B cell (primary cell): Measurements from ENCODE around the gene PRKRIP1. TPM values are rescaled to one million over a fixed set of nuclear protein-coding genes. Genes with fewer than 3 reads are reported as not detected.
A peak's percentile ranks its signal among the peaks of the same experiment; 100 is the strongest.

Experiments used
- ATAC-seq: fragments of 200-7000 bp; cut with Tn5 transposase; one replicate; pipeline ENCODE4 v1.10.0; 2021; ENCODE audit warnings: low read depth, mild to moderate bottlenecking, moderate number of reproducible peaks, moderate library complexity
- CTCF ChIA-PET: fragments of 350-600 bp; sonication (Branson Sonifier 250); formaldehyde crosslinking; loops from one replicate; lab custom pipeline; 2021; ENCODE audit warnings: antibody characterized with exemption, inconsistent platforms; lab: Charles Lee
- POLR2A ChIA-PET: fragments of 350-600 bp; sonication (Branson Sonifier 250); formaldehyde crosslinking; loops from one replicate; lab custom pipeline; 2021; ENCODE audit warnings: antibody characterized with exemption; lab: Charles Lee
- DNase-seq: peaks from one replicate; pipeline ENCODE4 v3.0.0; 2013
- H2AFZ ChIP-seq: 2 replicates; pipeline ENCODE4 v1.6.1; 2012; ENCODE audit warnings: mild to moderate bottlenecking, low read depth, low read length; ENCODE audit not compliant: insufficient read depth, poor library complexity, severe bottlenecking
- H3K27ac ChIP-seq, 2 donors: 1 replicate in 1 of 2; 2 replicates in 1 of 2; pipeline ENCODE4 v1.5.1; 2012 to 2013; ENCODE audit warnings: low read length in 2 of 2, mild to moderate bottlenecking in 2 of 2, moderate library complexity in 1 of 2
- H3K27me3 ChIP-seq, 4 experiments: fragments of 200-600 bp in 1 of 4; sonication (generic) in 1 of 4; replicated peaks in 1 of 4; 1 replicate in 2 of 4; 2 replicates in 2 of 4; pipeline versions ENCODE4 v1.6.1 to v1.7.0; 2013 to 2016; ENCODE audit warnings: low read length in 3 of 4, mild to moderate bottlenecking in 2 of 4, mixed read lengths in 1 of 4, moderate library complexity in 1 of 4; ENCODE audit not compliant: insufficient read depth in 4 of 4, control insufficient read depth in 3 of 4; ENCODE audit errors: control extremely low read depth in 1 of 4
- H3K36me3 ChIP-seq, 2 experiments: replicated peaks in 1 of 2; 1 replicate in 1 of 2; 2 replicates in 1 of 2; pipeline versions ENCODE4 v1.6.1 to v1.7.1; 2013; ENCODE audit warnings: low read length in 1 of 2; ENCODE audit not compliant: insufficient read depth in 2 of 2, control insufficient read depth in 1 of 2; ENCODE audit errors: control extremely low read depth in 1 of 2, extremely low read depth in 1 of 2
- H3K4me1 ChIP-seq, 2 donors: fragments of 200-600 bp in 1 of 2; sonication (generic) in 1 of 2; 1 replicate in 1 of 2; 2 replicates in 1 of 2; pipeline versions ENCODE4 v1.5.1 to v1.6.1; 2013 to 2017; ENCODE audit warnings: low read length in 2 of 2; ENCODE audit not compliant: control insufficient read depth in 2 of 2, insufficient read depth in 2 of 2
- H3K4me2 ChIP-seq: replicated peaks from 2 replicates; pipeline ENCODE3; 2012; ENCODE audit warnings: mild to moderate bottlenecking, low read depth, low read length; ENCODE audit not compliant: poor library complexity, severe bottlenecking
- H3K4me3 ChIP-seq, 5 experiments: fragments of 200-600 bp in 1 of 5; sonication (generic) in 1 of 5; 1 replicate in 3 of 5; 2 replicates in 2 of 5; pipeline versions ENCODE4 v1.5.1 to v1.7.0; 2011 to 2016; ENCODE audit warnings: low read length in 4 of 5, mild to moderate bottlenecking in 4 of 5, low read depth in 2 of 5, control low read depth in 1 of 5, moderate library complexity in 1 of 5; ENCODE audit not compliant: insufficient read depth in 1 of 5; ENCODE audit errors: control extremely low read depth in 1 of 5, extremely low read depth in 1 of 5
- H3K79me2 ChIP-seq: fragments of 200-600 bp; sonication (generic); one replicate; pipeline ENCODE4 v1.6.0; 2016; ENCODE audit warnings: low read length; ENCODE audit not compliant: control insufficient read depth, insufficient read depth
- H3K9ac ChIP-seq: fragments of 200-600 bp; sonication (generic); 2 replicates; pipeline ENCODE4 v1.6.1; 2017; ENCODE audit warnings: mild to moderate bottlenecking, low read length, moderate library complexity
- H3K9me3 ChIP-seq, 3 donors: one replicate each; pipeline versions ENCODE4 v1.6.1 to v1.7.1; 2013; ENCODE audit warnings: low read length in 2 of 3; ENCODE audit not compliant: control insufficient read depth in 2 of 3, insufficient read depth in 1 of 3; ENCODE audit errors: control extremely low read depth in 1 of 3
- H4K20me1 ChIP-seq: 2 replicates; pipeline ENCODE4 v1.6.0; 2012; ENCODE audit warnings: mild to moderate bottlenecking, low read length; ENCODE audit not compliant: insufficient read depth, control insufficient read depth, poor library complexity, severe bottlenecking
- H3K27ac Mint-ChIP-seq: one replicate; pipeline ENCODE4 v1.8.0; 2021; ENCODE audit warnings: mixed read lengths
- H3K27me3 Mint-ChIP-seq: one replicate; pipeline ENCODE4 v1.8.0; 2021; ENCODE audit warnings: mixed read lengths
- H3K4me1 Mint-ChIP-seq: one replicate; pipeline ENCODE4 v1.8.0; 2021; ENCODE audit warnings: mixed read lengths
- H3K4me3 Mint-ChIP-seq: one replicate; pipeline ENCODE4 v1.8.0; 2021; ENCODE audit warnings: mixed read lengths
- H3K9me3 Mint-ChIP-seq: one replicate; pipeline ENCODE4 v1.8.0; 2022; ENCODE audit warnings: mixed read lengths; ENCODE audit not compliant: insufficient read depth
- EZH2 ChIP-seq: IDR thresholded peaks from 2 replicates; pipeline ENCODE4 v1.6.1; 2012; ENCODE audit warnings: borderline replicate concordance, low read depth, mild to moderate bottlenecking, moderate library complexity, low read length; ENCODE audit not compliant: insufficient read depth, poor library complexity, severe bottlenecking
- WGBS: methylation state at CpG from one replicate; pipeline ENCODE4 v1.1.5; 2013; ENCODE audit warnings: missing lambda C conversion rate; ENCODE audit not compliant: insufficient coverage; 5-methylcytosine and 5-hydroxymethylcytosine counted together
- intact Hi-C: fragments of 100-400 bp; cut with micrococcal nuclease; formaldehyde crosslinking; loops from one replicate; pipeline ENCODE4 v1.10.0; 2022
- polyA plus RNA-seq: library from polyadenylated mRNA; depleted of rRNA; stranded (reverse); fragments of >200 nt; gene quantifications from 2 replicates; pipeline ENCODE4 v1.2.3, GENCODE V29; 2012
- total RNA-seq, 2 donors: library from RNA; stranded (reverse); fragments of 120-200 nt in 1 of 2; gene quantifications; 1 replicate in 1 of 2; 2 replicates in 1 of 2; pipeline versions ENCODE4 v1.2.3 to v1.2.4, GENCODE V29; 2013 to 2022
- TF ChIP-seq, protein P1 (sequence below): fragments of 200-600 bp; IDR thresholded peaks from one replicate; pipeline ENCODE4 v1.8.0; 2022; ENCODE audit warnings: antibody characterized with exemption, mild to moderate bottlenecking

PRKRIP1 gene
- total and polyA plus RNA-seq, 2 donors (not counting 1 experiment from before 2014, with no cell fraction given), result 57.1 to 59.1 TPM

DNA sequence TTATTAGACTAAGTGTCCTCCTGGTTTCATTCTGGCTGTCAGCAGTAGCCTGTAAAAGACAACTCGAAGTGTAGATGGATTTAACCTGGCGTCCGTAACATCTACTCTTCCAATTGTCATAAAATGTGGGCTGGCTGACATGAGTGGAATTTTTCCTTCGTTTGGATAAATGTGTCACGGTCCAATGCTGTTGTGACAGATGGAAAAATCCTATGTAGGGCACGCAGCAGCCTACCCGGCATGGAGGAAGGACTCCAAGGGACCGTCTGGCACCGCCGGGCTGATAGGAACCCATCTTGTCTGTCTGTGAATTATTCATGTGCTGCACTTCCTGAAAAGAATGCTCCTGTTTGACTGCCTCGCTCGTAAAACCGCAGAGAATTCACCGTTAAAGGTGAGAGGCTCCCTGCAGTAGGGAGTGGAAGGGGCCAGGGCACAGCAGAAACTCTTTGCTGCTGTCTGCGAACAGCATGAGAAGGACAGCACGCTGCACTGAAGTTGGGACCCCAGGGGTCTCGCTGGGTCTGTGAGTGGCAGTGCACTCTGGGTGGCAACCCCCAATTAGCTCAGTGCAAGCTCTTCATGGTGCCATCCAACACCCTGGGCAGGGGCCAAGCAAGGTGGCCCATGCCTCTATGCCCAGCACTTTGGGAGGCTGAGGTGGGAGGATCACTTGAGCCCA is 35.6 kb downstream of the PRKRIP1 start:
- peak; percentile 11 for ATAC-seq
- ChIA-PET POLR2A (interaction anchor here (0.8 to 13.6 kb wide), 4 partner anchors 9 to 24 kb away, joined by 3 to 223 read pairs (median 72); no protein-coding TSS in a partner anchor), CTCF (interaction anchor here (0.7 to 46.3 kb wide), 6 partner anchors 8 to 240 kb away, joined by 3 to 1182 read pairs (median 5); no protein-coding TSS in a partner anchor)
- H3K27me3 ChIP-seq, result no peaks in the 10 kb centered on the region
- TF ChIP-seq, protein P1, sequence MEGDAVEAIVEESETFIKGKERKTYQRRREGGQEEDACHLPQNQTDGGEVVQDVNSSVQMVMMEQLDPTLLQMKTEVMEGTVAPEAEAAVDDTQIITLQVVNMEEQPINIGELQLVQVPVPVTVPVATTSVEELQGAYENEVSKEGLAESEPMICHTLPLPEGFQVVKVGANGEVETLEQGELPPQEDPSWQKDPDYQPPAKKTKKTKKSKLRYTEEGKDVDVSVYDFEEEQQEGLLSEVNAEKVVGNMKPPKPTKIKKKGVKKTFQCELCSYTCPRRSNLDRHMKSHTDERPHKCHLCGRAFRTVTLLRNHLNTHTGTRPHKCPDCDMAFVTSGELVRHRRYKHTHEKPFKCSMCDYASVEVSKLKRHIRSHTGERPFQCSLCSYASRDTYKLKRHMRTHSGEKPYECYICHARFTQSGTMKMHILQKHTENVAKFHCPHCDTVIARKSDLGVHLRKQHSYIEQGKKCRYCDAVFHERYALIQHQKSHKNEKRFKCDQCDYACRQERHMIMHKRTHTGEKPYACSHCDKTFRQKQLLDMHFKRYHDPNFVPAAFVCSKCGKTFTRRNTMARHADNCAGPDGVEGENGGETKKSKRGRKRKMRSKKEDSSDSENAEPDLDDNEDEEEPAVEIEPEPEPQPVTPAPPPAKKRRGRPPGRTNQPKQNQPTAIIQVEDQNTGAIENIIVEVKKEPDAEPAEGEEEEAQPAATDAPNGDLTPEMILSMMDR, result no peak
- no peak for TF ChIP-seq EZH2
- peak overlapping the region; percentile 96 for H3K27ac Mint-ChIP-seq
- peak overlapping the region; percentile 98 to 100 for H3K27ac ChIP-seq
- H3K4me3 Mint-ChIP-seq, result peak overlapping the region; percentile 88
- H3K27me3 Mint-ChIP-seq, result no peaks in the 10 kb centered on the region
- H3K79me2 ChIP-seq, result peaks cover 53% of the 10 kb centered on the region
- peak overlapping the region; percentile 43 for H3K9ac ChIP-seq
- peaks cover 0 to 12% of the 10 kb centered on the region in 2 experiments for H3K36me3 ChIP-seq
- no peaks in the 10 kb centered on the region for H3K9me3 Mint-ChIP-seq
- peaks cover 82 to 90% of the 10 kb centered on the region in 2 donors for H3K4me1 ChIP-seq
- H3K4me1 Mint-ChIP-seq, result peaks cover 74% of the 10 kb centered on the region
- 17% methylated on average over 17 of the region's 17 CpGs for WGBS
- DNase-seq, result peak; percentile 86
- no peaks in the 10 kb centered on the region for H3K9me3 ChIP-seq
- H4K20me1 ChIP-seq, result no peaks in the 10 kb centered on the region
- peak overlapping the region in 3 of 5 experiments; percentile 12 to 23 (median 13) for H3K4me3 ChIP-seq
- peak overlapping the region; percentile 95 for H3K4me2 ChIP-seq
- intact Hi-C loops, result no loop called here
- H2AFZ ChIP-seq, result peak overlapping the region; percentile 31
